ENCODE data around the gene SLC24A4. TPM values are rescaled to one million over a fixed set of nuclear protein-coding genes. Genes with fewer than 3 reads are reported as not detected.

SLC24A4 gene
- total RNA-seq, 1 donor from 2014 or later, result 0.36 TPM

DNA sequence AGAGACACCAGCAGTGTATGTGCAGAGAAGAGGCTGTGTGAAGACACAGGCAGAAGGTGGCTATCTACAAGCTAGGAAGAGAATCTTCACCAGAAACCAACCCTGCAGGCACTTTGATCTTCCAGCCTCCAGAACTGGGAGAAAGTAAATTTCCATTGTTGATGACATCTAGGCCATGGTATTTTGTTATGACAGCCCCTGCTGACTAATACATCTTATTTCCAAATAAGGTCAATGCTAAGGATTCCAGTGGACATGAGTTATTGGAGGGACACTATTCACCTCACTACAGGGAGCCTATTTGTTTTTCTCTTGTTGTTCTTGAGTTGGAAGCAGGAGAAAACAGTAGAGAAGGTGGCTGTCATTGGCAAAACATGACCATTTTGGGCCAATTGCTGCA lies 102.1 kb downstream of the SLC24A4 start:
- no peak for TF ChIP-seq CTCF (IDR thresholded peaks at IDR 0.05; ENCODE audit: borderline replicate concordance)
- no peaks in the 10 kb centered on the region for H3K9me3 ChIP-seq (replicated peaks)
- DNase-seq, result no peak
- peaks cover 1% of the 10 kb centered on the region for H3K27me3 ChIP-seq (ENCODE audit: low read depth)
- no peaks in the 10 kb centered on the region for H3K36me3 ChIP-seq
- no peak overlapping the region for H3K4me3 ChIP-seq
- intact Hi-C loops (cut with micrococcal nuclease), result no loop called here
- H3K27ac ChIP-seq (replicated peaks), result no peak overlapping the region
- no peaks in the 10 kb centered on the region for H3K4me1 ChIP-seq

GRCh38 chr14:92426237-92426636 lies 103.3 kb downstream of the SLC24A4 start:
- no peak overlapping the region for H3K27ac ChIP-seq (replicated peaks)

DNA sequence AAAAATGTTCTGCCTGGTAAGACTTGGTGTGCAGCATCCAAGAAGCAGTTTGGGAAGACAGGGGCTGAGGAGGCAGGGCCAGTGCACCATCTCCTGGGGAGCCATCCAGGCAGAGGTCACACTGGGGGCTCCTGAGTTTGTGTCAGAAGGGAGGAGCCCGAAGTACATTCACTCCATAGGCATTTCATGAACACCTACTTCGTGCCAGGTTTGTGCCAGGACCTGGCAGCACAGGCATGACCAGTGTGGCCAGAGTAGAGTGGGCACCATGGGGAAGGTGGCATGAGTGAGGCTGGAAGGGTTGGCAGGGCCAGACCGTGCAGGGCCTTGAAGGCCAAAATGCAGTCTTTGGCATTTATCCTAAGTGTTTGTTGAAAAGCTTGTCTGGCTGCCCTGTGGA lies 104.1 kb downstream of the SLC24A4 start:
- Histone ChIP-seq H3K4me3 (no peak overlapping the region), H3K36me3 (no peaks in the 10 kb centered on the region), H3K27me3 (ENCODE audit: low read depth) (peaks cover 20% of the 10 kb centered on the region), H3K9me3 (replicated peaks) (no peaks in the 10 kb centered on the region), H3K4me1 (no peaks in the 10 kb centered on the region), H3K27ac (replicated peaks) (no peak overlapping the region)
- no peak for DNase-seq
- intact Hi-C loops (cut with micrococcal nuclease), result no loop called here
- TF ChIP-seq CTCF (IDR thresholded peaks at IDR 0.05; ENCODE audit: borderline replicate concordance), result no peak

More at GRCh38 chr14:92426237-92426636, 103.3 kb downstream of the SLC24A4 start:
- intact Hi-C loops (cut with micrococcal nuclease), result no loop called here
- TF ChIP-seq CTCF (IDR thresholded peaks at IDR 0.05; ENCODE audit: borderline replicate concordance), result no peak
- Histone ChIP-seq H3K36me3 (no peaks in the 10 kb centered on the region), H3K4me3 (no peak overlapping the region), H3K4me1 (no peaks in the 10 kb centered on the region), H3K9me3 (replicated peaks) (no peaks in the 10 kb centered on the region), H3K27me3 (ENCODE audit: low read depth) (peaks cover 11% of the 10 kb centered on the region)
- no peak for DNase-seq

DNA sequence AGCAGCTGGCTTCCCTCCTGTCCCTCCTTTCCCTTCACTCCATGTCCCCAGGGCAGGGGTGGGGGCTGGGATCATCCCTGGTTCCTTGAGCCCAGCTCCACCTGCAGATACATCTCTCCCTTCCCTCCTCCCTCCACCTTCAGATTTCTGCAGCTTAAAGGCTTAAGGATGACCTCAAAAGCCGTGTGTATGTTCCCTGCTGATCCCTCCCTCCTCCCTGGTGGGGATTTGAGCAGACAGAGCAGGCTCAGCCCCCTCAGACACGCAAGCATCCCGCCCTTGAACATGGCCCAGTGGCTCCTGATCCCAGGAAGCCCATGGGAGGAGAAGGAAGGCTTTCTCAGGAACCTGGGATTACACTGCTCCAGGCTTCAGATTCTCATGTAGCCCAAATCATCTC lies 107.7 kb downstream of the SLC24A4 start:
- Histone ChIP-seq H3K27me3 (ENCODE audit: low read depth) (peaks cover 21% of the 10 kb centered on the region), H3K9me3 (replicated peaks) (no peaks in the 10 kb centered on the region), H3K4me3 (no peak overlapping the region), H3K4me1 (no peaks in the 10 kb centered on the region), H3K27ac (replicated peaks) (no peak overlapping the region), H3K36me3 (no peaks in the 10 kb centered on the region)
- no peak for TF ChIP-seq CTCF (IDR thresholded peaks at IDR 0.05; ENCODE audit: borderline replicate concordance)
- intact Hi-C loops (cut with micrococcal nuclease), result no loop called here
- DNase-seq, result no peak

DNA sequence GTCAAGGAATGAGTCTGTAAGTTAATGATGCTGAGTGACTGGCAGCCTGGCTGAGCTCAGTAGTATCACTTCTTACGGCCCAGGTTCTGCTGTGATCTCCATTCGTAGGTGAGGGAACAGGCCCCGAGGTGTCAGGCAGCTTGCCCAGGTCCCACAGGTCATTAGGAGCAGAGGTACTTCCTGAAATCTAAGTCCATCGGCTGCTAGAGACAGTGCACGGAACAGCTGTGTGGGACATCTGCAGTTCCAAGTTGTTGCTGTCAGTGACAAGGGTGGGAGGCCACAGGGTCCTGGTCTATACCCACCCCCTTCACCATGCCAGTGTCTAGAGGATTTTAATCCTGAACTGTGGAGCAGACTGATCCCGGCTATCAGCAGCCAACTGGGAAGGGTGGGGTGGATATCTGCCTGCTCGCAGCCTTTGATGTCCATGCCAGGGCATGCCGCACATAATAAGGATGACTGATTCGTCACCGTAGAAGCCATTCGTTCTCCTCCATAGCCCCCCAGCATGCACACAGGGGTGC lies 108.3 kb downstream of the SLC24A4 start:
- Histone ChIP-seq H3K4me3 (no peak overlapping the region), H3K9me3 (replicated peaks) (no peaks in the 10 kb centered on the region), H3K36me3 (no peaks in the 10 kb centered on the region), H3K27me3 (ENCODE audit: low read depth) (peaks cover 21% of the 10 kb centered on the region), H3K4me1 (no peaks in the 10 kb centered on the region), H3K27ac (replicated peaks) (no peak overlapping the region)
- no peak for DNase-seq
- no peak for TF ChIP-seq CTCF (IDR thresholded peaks at IDR 0.05; ENCODE audit: borderline replicate concordance)
- intact Hi-C loops (cut with micrococcal nuclease), result no loop called here
